T47D (cell line): Measurements from ENCODE around the gene ANKRD6.

Experiments
- DNase-seq, 2 experiments: peaks; one replicate each; pipeline versions ENCODE4 v3.0.0 to v3.0.0-alpha.2; 2011 to 2012; ENCODE audit warnings: low read depth in 1 of 2, low spot score in 1 of 2
- JUND ChIP-seq: IDR thresholded peaks from 2 replicates; pipeline ENCODE4 v1.6.1; 2012; ENCODE audit warnings: low read depth
- in situ Hi-C: cut with HindIII; loops from 2 replicates; pipeline ENCODE4 v1.10.0; 2016; ENCODE audit warnings: low sequenced_read_pairs, low pct_unique_long_range_greater_than_20kb

ANKRD6 gene

DNA sequence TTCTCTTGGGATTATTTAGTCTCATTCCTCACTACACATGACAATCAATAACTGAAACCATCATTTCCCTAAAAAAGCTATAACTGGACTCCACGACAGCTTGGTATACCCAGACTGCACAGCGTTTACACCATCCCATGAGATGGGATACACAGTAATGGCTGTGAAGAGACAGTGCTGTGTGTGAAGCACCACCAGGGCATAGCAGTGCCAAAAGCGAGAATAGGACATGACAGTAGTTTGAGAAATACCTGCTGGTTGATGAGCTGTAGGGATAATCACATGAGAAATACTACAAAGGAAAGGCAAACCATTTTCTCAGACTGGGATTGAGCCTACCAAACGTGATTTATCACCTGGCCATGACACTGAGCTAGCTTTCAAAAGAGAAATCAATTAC, 228.0 kb downstream of the ANKRD6 start:
- no peak for DNase-seq
- no peak for TF ChIP-seq JUND
- in situ Hi-C loops = no loop called here

DNA sequence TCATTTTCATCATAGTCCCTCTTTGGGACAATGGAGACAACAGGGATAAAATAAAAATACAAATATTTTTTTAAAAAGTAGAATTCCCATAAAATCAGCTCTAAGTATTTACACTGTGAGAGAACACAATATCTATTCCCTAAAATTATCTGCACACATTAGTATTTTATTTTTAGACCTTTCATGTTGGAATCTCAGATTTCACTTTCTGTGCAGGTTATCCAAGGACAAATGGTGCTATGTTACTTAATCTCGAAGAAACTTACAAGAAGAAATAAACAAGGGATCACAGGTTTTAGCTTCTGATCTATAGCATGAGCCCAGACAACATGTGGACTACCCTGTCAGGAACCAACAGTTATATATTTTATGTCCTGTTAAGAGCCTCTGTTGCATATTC, 228.6 kb downstream of the ANKRD6 start:
- TF ChIP-seq JUND = no peak
- no peak for DNase-seq
- in situ Hi-C loops = no loop called here

DNA sequence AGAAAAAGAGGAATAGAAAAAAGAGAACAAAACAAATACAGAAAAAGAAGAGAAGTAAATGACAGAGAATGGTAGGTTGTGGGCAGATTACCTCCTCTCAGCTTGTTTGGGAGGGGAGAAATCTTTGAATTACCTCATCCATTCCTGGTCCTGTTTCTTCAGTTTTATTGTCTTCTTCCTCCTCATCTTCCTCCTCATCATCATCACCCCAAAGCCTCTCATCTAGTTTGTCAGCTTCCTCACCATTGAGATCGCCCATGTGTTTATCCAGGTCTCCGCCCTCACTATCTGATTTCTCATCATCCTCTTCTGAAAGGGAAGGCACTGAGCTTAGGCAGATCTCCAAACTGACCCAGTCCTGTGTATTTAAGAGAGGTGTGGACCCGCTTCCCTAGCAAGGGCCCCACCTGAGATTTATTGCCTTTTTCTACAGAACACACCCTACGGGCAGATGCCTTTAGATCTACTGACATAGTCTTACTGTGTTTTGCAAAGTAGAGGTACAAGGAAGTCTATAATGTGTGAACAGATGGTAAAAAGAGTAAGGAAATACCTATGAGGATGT, 229.8 kb downstream of the ANKRD6 start:
- in situ Hi-C loops = no loop called here

DNA sequence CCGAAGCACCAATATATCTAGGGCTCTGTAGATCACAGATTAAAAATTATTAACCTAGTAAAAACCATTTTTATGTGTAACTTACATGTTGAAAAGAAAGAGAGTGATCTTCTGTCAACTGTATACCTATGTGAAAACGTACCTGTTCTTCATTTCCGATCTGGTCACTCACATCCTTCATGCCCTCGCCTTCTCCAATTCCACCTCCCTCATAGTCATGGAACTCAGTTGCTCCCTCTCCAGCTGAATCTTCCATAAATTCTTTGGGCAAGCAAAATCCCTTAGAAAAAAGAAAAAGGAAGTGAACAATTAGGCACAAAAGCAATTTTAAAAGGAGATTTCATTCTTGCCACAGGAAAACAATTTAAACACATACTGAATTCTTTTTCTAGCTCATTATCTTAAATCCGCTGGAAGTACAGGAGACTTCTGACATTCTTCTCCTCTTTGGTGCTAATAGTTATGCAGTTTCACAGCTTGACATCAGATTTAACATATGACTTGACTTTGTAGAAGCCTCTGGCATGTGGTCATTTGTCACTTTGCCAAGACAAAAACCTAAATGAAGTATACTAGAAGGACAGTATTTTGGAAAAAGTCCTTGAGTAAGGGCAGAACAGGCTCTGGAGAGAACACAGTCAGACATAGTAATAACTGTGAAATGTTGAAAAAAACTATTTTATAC, 235.1 kb downstream of the ANKRD6 start:
- no peak for TF ChIP-seq JUND
- in situ Hi-C loops = no loop called here
- DNase-seq = no peak

More for the DNA sequence above, 229.8 kb downstream of the ANKRD6 start:
- no peak for TF ChIP-seq JUND
- DNase-seq = no peak

DNA sequence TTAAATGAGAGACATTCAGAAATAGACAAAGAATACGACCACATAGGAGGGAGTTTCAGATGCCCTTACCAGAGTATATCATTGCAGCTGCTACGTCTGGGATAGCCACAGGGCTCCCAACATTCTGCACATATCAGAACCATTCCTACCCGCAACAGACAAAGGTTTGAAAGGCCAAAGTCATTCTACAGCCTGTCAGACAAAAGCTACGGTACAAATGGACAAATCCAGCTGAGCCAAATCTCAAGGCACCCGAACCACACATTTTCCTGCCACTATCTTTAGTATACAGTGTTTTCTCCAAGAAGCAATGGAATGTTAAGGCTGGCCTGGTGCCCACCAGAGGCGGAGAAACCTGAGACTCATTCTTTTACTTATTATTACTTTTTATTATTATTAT, 236.1 kb downstream of the ANKRD6 start:
- no peak for DNase-seq
- TF ChIP-seq JUND = no peak
- in situ Hi-C loops = no loop called here

DNA sequence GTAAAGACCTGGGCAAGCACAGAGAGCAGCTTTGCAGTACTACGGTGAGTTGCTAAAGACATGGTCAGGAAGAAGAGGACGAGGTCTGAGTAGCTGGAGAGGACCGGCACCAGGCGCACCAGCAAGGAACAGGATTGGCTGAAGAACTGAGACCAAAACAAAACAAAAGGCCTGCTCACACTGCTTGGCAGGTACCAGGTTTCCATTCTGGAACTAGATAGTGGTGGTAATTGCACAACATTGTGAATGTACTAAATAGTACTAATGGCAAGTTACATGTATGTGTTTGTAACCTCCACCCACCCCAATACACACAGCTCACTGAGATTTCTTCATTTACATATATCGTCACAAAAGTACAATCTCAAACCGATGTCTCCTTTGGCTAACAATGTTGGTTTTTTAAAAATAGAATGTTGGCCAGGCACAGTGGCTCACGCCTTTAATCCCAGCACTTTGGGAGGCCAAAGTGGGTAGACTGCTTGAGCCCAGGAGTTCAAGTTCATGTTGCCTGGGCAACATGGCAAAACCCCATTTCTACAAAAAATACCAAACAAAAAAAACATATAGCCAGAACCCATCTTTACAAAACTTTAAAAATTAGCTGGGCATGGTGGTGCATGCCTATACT, 238.1 kb downstream of the ANKRD6 start:
- in situ Hi-C loops = no loop called here
- no peak for TF ChIP-seq JUND
- DNase-seq = no peak

DNA sequence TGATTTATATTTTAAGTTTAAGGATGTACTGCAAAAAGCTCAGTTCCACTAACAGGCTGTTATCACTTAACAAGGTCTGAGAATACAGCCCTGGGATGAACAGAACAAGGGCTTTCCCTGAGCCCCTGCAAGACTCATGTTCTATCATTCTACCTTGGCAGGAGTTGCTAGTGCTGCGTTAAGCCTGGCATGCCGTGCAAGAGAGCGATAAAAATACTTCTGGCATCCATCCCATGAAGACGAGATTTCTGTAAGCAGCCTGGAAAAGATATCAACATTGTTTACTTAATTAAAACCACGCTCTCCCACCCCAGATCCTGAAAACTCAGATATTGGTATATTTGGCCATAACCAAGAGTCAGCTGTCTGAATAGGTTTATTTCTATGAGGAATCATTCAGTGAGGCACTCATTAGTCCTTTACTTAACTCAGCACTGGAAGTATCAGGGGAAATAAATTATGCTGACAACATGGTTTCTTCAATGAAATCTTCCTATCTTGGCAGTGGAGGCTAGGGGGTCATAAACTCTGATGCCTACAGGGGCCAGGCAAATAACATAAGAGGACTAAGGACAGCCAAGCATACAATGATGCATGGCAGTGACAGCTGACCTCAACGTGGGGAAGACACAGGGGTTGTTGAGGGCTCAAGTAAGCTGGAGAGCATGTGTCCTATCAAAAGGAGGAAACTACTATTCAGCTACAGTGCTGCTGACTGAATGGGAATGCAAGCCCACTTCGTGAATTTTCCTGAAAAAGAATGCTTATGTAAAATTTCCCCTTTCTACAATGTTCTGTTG, 243.2 kb downstream of the ANKRD6 start:
- in situ Hi-C loops = no loop called here
- no peak for TF ChIP-seq JUND
- no peak for DNase-seq

DNA sequence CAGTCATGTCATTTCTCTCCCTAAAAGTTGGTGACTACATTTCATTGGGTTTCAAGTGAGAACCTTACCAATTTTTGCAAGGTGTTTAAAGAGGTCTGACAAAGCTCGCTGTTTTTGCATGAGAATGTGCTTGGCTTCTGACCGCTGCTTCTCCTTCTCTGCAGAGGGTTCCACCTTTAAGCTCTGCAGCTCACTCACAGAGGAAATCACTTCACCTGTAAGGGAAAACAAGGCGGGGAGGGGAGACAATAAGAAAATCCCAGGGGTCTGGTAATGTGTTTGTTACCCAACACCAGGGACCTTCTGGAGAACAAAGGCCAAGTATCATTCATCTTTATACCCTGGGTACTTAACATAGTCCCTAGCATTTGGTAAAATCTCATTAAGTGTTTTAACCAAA, 245.6 kb downstream of the ANKRD6 start:
- no peak for DNase-seq
- no peak for TF ChIP-seq JUND
- in situ Hi-C loops = no loop called here

DNA sequence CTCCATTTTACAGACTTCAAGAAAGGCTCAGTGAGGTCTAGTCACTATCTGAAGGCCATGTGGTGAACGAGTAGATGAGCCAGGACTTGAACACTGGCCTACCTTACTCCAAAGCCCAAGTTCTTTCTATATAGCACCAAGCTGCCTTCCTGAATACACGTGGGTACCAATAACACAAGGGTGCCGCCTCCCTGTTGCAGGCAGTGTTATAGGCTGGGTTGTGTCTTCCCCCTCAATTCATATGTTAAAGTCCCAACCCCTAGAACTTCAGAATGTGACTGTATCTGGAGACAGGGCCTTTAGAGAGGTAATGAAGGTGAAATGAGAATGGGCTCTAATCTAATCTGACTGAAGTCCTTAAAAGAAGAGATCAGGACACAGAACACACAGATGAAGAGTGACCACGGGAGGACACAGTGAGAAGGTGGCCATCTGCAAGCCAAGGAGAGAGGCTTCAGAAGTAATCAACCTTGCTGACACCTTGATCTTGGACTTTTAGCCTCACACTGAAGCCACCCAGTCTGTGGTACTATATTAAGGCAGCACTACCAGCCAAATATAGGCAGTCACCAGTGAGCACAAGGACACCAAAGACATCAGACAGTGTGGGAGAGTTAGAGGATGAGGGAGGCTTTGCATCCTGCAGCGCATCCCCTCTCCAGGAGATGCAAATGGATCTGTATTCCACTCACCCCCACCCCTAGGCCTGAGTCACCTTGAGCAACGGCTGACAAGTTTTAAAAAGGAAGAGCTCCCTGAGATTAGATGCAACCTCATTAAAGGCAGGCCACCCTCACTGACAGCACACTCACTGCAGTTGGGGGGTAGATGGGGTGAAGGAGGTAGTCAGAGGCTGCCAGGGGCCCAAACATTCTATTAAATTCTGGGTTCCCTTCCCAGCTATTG, 246.5 kb downstream of the ANKRD6 start:
- in situ Hi-C loops = no loop called here
- no peak for DNase-seq
- TF ChIP-seq JUND = no peak

DNA sequence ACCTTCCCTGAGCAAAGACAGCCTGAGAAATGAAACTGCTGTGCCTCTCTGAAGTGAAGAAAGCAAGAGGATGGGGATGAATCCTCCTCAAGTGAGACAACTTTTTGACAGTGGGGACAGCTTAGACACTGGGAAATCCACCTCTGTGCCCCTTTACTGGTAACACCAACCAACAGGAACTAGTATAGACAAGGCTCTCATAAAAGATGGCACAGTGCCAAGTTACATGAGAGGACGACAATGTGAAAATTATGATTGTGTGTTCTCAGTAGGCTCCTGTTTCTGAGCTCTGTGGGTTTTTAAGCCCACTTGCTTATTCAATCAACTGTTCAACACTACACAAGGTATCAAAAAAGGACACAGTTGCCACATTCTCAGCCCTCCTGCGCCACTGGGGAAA, 247.2 kb downstream of the ANKRD6 start:
- in situ Hi-C loops = no loop called here
- TF ChIP-seq JUND = no peak
- peak in 1 of 2 experiments; percentile 2 for DNase-seq

DNA sequence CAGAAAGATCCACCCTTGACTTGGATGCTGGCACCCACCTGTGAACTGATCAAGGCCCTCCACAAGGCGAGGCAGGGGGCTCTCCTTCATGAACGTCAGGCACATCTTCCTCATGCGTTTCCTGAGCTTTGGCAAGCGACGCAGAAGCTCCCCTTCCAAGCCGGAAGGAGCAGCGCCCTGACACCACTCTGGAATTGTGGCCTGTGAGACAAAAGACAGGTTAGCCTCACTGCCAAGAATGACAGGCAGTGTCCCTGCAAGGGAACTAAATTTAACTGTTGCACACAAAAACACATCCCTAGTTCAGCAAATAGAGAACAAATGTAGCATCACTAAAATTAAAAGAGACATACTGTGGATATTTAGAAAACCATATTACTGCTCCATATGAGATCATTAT, 247.6 kb downstream of the ANKRD6 start:
- no peak for TF ChIP-seq JUND
- DNase-seq = no peak
- in situ Hi-C loops = no loop called here

DNA sequence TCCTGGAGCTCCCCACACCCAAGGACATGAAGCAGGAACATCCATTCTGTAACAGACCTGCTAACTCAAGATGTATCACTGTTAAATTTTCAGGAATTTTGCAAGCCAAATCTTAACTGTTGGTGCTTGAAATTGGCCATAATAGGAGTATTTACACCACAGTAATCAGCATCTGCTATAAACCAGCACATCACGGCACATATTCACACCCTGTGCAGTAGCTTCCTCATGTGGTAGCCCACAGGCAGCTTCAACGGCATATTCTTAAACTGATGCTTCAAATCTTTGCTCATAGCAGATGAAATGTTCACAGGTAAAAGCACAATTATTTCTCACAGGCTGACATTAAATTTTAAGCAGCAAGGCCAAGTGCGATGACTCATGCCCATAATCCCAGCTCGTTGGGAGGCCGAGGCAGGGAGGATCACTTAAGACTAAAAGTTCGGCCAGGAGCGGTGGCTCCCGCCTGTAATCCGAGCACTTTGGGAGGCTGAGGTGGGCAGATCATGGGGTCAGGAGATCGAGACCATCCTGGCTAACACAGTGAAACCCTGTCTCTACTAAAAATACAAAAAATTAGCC, 249.1 kb downstream of the ANKRD6 start:
- TF ChIP-seq JUND = no peak
- in situ Hi-C loops = no loop called here
- no peak for DNase-seq
